ENCODE results near the gene TNRC6C. TPM values are rescaled to one million over a fixed set of nuclear protein-coding genes. Genes with fewer than 3 reads are reported as not detected.
A peak's percentile ranks its signal among the peaks of the same experiment; 100 is the strongest.
"Not testable (repeated sequence)": the region's sequence is repeated elsewhere in the genome, so short reads cannot be mapped to it uniquely, and the experiment has no call there.

Gene TNRC6C
- total RNA-seq, 1 experiment from 2014 or later: 3.2 TPM

- DNase-seq (ENCODE audit: low spot score): no peak
Measured at GRCh38 chr17:78111016-78111726, 152.7 kb downstream of the TNRC6C start.

- no peak for DNase-seq (ENCODE audit: low spot score)
Measured at GRCh38 chr17:78111727-78112517, 153.4 kb downstream of the TNRC6C start.

- DNase-seq (ENCODE audit: low spot score): peak; percentile 39
Measured at GRCh38 chr17:78112518-78113471, 154.3 kb downstream of the TNRC6C start.

GRCh38 chr17:78113804-78114785 lies 155.6 kb downstream of the TNRC6C start:
- DNase-seq (ENCODE audit: low spot score): no peak

- DNase-seq (ENCODE audit: low spot score): no peak
Measured at GRCh38 chr17:78114831-78115723, 156.6 kb downstream of the TNRC6C start.

- not testable (repeated sequence) for DNase-seq (ENCODE audit: low spot score)
Measured at GRCh38 chr17:78115803-78116202, 157.3 kb downstream of the TNRC6C start.

- DNase-seq (ENCODE audit: low spot score): no peak
Measured at GRCh38 chr17:78116411-78116810, 157.9 kb downstream of the TNRC6C start.

- DNase-seq (ENCODE audit: low spot score): no peak
Measured at GRCh38 chr17:78117027-78117981, 158.8 kb downstream of the TNRC6C start.

- no peak for DNase-seq (ENCODE audit: low spot score)
Measured at GRCh38 chr17:78118801-78119241, 160.3 kb downstream of the TNRC6C start.

- no peak for DNase-seq (ENCODE audit: low spot score)
Measured at GRCh38 chr17:78120537-78120936, 162.0 kb downstream of the TNRC6C start.

- DNase-seq (ENCODE audit: low spot score): no peak
Measured at GRCh38 chr17:78120971-78121800, 162.7 kb downstream of the TNRC6C start.

- DNase-seq (ENCODE audit: low spot score): no peak
Measured at GRCh38 chr17:78121801-78122215, 163.3 kb downstream of the TNRC6C start.

- no peak for DNase-seq (ENCODE audit: low spot score)
Measured at GRCh38 chr17:78122216-78122930, 163.9 kb downstream of the TNRC6C start.

GRCh38 chr17:78122931-78123249 lies 164.4 kb downstream of the TNRC6C start:
- no peak for DNase-seq (ENCODE audit: low spot score)

GRCh38 chr17:78123258-78123929 lies 164.9 kb downstream of the TNRC6C start:
- no peak for DNase-seq (ENCODE audit: low spot score)

GRCh38 chr17:78124081-78124835 lies 165.8 kb downstream of the TNRC6C start:
- no peak for DNase-seq (ENCODE audit: low spot score)

Data from A172 (cell line).